GM23248 (cell line): Measurements from ENCODE around the gene LDLRAD2. TPM values are rescaled to one million over a fixed set of nuclear protein-coding genes. Genes with fewer than 3 reads are reported as not detected.
"Not testable (repeated sequence)": the region's sequence is repeated elsewhere in the genome, so short reads cannot be mapped to it uniquely, and the experiment has no call there.

Source experiments
- DNase-seq: peaks from one replicate; pipeline ENCODE4 v3.0.0-alpha.2; 2015
- H2AFZ ChIP-seq: fragments of 200-600 bp; sonication (generic); 2 replicates; pipeline ENCODE4 v1.6.1; 2016; ENCODE audit warnings: antibody characterized with exemption
- H3F3A ChIP-seq: fragments of 200-600 bp; sonication (generic); 2 replicates; pipeline ENCODE4 v1.6.1; 2016; ENCODE audit warnings: mild to moderate bottlenecking, antibody characterized with exemption, mixed run types; ENCODE audit not compliant: insufficient read depth
- H3K27ac ChIP-seq: fragments of 200-600 bp; sonication (generic); 2 replicates; pipeline ENCODE4 v1.5.1; 2016; ENCODE audit warnings: mild to moderate bottlenecking
- H3K27me3 ChIP-seq: fragments of 200-600 bp; sonication (generic); replicated peaks from 2 replicates; pipeline ENCODE4 v1.6.1; 2016; ENCODE audit warnings: mild to moderate bottlenecking; ENCODE audit not compliant: insufficient read depth
- H3K36me3 ChIP-seq: fragments of 200-600 bp; sonication (generic); 2 replicates; pipeline ENCODE4 v1.6.1; 2016; ENCODE audit warnings: low read depth, mild to moderate bottlenecking
- H3K4me1 ChIP-seq: fragments of 200-600 bp; sonication (generic); 2 replicates; pipeline ENCODE4 v1.6.1; 2016; ENCODE audit warnings: mild to moderate bottlenecking; ENCODE audit not compliant: insufficient read depth
- H3K4me2 ChIP-seq: fragments of 200-600 bp; sonication (generic); one replicate; pipeline ENCODE4 v1.6.1; 2016; ENCODE audit warnings: mild to moderate bottlenecking; ENCODE audit not compliant: unreplicated experiment
- H3K4me3 ChIP-seq: fragments of 200-600 bp; sonication (generic); 2 replicates; pipeline ENCODE4 v1.5.1; 2016; ENCODE audit warnings: mild to moderate bottlenecking
- H3K79me2 ChIP-seq: fragments of 200-600 bp; sonication (generic); 2 replicates; pipeline ENCODE4 v1.6.1; 2016; ENCODE audit warnings: mild to moderate bottlenecking; ENCODE audit not compliant: insufficient read depth
- H3K9ac ChIP-seq: fragments of 200-600 bp; sonication (generic); 2 replicates; pipeline ENCODE4 v1.6.1; 2016; ENCODE audit warnings: mild to moderate bottlenecking
- H3K9me2 ChIP-seq: fragments of 200-600 bp; sonication (generic); 2 replicates; pipeline ENCODE4 v1.6.1; 2016; ENCODE audit warnings: mixed run types, mild to moderate bottlenecking, moderate library complexity; ENCODE audit not compliant: insufficient read depth
- H3K9me3 ChIP-seq: fragments of 200-600 bp; sonication (generic); one replicate; pipeline ENCODE4 v1.6.1; 2017; ENCODE audit warnings: low read depth
- H4K20me1 ChIP-seq: fragments of 200-600 bp; sonication (generic); 2 replicates; pipeline ENCODE4 v1.6.0; 2016; ENCODE audit not compliant: insufficient read depth
- EZH2 ChIP-seq: fragments of 200-600 bp; sonication (generic); IDR thresholded peaks from 2 replicates; pipeline ENCODE4 v1.6.1; 2018; ENCODE audit warnings: antibody characterized with exemption, mild to moderate bottlenecking; ENCODE audit not compliant: insufficient read depth, poor library complexity, severe bottlenecking
- EZH2phosphoT487 ChIP-seq: fragments of 200-600 bp; sonication (generic); IDR thresholded peaks from 2 replicates; pipeline ENCODE4 v1.6.1; 2018; ENCODE audit warnings: antibody characterized with exemption, moderate library complexity, mild to moderate bottlenecking, low read depth; ENCODE audit not compliant: insufficient read depth
- WGBS, 2 experiments: methylation state at CpG; one replicate each; pipeline ENCODE4 v1.1.6; 2015 to 2017; ENCODE audit warnings: low lambda C conversion rate in 2 of 2, low coverage in 1 of 2; ENCODE audit errors: missing lambda C conversion rate in 2 of 2; 5-methylcytosine and 5-hydroxymethylcytosine counted together
- in situ Hi-C: fragments of 300-500 bp; cut with MboI; formaldehyde crosslinking; loops from 2 replicates; pipeline ENCODE4 v1.15.0; 2020
- polyA plus RNA-seq: library from polyadenylated mRNA; unstranded; fragments of >200 nt; fragmentation: Nextera tagmentation; extraction: Ambion mirVana; gene quantifications from 2 replicates; pipeline ENCODE4 v1.2.1, GENCODE V29; 2016
- total RNA-seq: library from RNA; depleted of rRNA; stranded (reverse); fragments of >200 nt; shearing (Covaris generic); gene quantifications from 2 replicates; pipeline ENCODE4 v1.2.3, GENCODE V29; 2014

Gene LDLRAD2
- total and polyA plus RNA-seq, 2 experiments from 2014 or later, result 8.5 TPM; not detected in 1

- Histone ChIP-seq H2AFZ (no peak overlapping the region), H3K9me2 (no peaks in the 10 kb centered on the region), H3K4me2 (no peak overlapping the region), H4K20me1 (peaks cover 13% of the 10 kb centered on the region; the same call in 1 of the 2 replicates), H3K27ac (no peak overlapping the region), H3K36me3 (no peaks in the 10 kb centered on the region), H3K27me3 (no peaks in the 10 kb centered on the region), H3K4me1 (peaks cover 18% of the 10 kb centered on the region), H3K4me3 (no peak overlapping the region), H3K9me3 (no peaks in the 10 kb centered on the region), H3K79me2 (peaks cover 93% of the 10 kb centered on the region), H3F3A (0 out of 2 replicates have a peak, but pooled peaks cover 12% of the 10 kb centered on the region), H3K9ac (no peak overlapping the region)
- 94 to 95% methylated on average over 4 of the region's 4 CpGs for WGBS, 2 experiments
- no peak for DNase-seq
- in situ Hi-C loops, result no loop called here
- TF ChIP-seq EZH2phosphoT487 (no peak), EZH2 (no peak)
Observed at GRCh38 chr1:21766210-21766609, 45.9 kb upstream of the LDLRAD2 start.

- 0 out of 2 replicates have a peak, but pooled peaks cover 12% of the 10 kb centered on the region for H3F3A ChIP-seq
Observed at GRCh38 chr1:21767106-21767505, 45.0 kb upstream of the LDLRAD2 start.

GRCh38 chr1:21770201-21770600 is 41.9 kb upstream of the LDLRAD2 start:
- peaks cover 2% of the 10 kb centered on the region; the same call in 1 of the 2 replicates for H4K20me1 ChIP-seq
- H3K36me3 ChIP-seq, result no peaks in the 10 kb centered on the region
- TF ChIP-seq EZH2 (no peak), EZH2phosphoT487 (no peak)
- H3K9me3 ChIP-seq, result no peaks in the 10 kb centered on the region
- H3K79me2 ChIP-seq, result peaks cover 100% of the 10 kb centered on the region
- no peak overlapping the region for H3K9ac ChIP-seq
- 100% methylated on average over 2 of the region's 2 CpGs for WGBS, 2 experiments
- 0 out of 2 replicates have a peak, but pooled peaks cover 8% of the 10 kb centered on the region for H3F3A ChIP-seq
- H3K4me3 ChIP-seq, result no peak overlapping the region
- H2AFZ ChIP-seq, result no peak overlapping the region
- H3K27ac ChIP-seq, result no peak overlapping the region
- 0 out of 2 replicates have a peak, but pooled peaks cover 6% of the 10 kb centered on the region for H3K4me1 ChIP-seq
- H3K27me3 ChIP-seq, result no peaks in the 10 kb centered on the region
- H3K9me2 ChIP-seq, result no peaks in the 10 kb centered on the region
- H3K4me2 ChIP-seq, result no peak overlapping the region
- in situ Hi-C loops, result no loop called here
- DNase-seq, result no peak

More at GRCh38 chr1:21767106-21767505, 45.0 kb upstream of the LDLRAD2 start:
- H3K27ac ChIP-seq, H3K4me3 ChIP-seq, H2AFZ ChIP-seq, H3K4me2 ChIP-seq, H3K9me2 ChIP-seq, H3K36me3 ChIP-seq, H3K27me3 ChIP-seq, H3K9me3 ChIP-seq, DNase-seq, in situ Hi-C loops, H3K9ac ChIP-seq: not testable (repeated sequence)
- peaks cover 93% of the 10 kb centered on the region for H3K79me2 ChIP-seq
- H4K20me1 ChIP-seq, result peaks cover 13% of the 10 kb centered on the region; the same call in 1 of the 2 replicates
- 99% methylated on average over 8 of the region's 8 CpGs for WGBS, 2 experiments
- peaks cover 18% of the 10 kb centered on the region for H3K4me1 ChIP-seq

- H2AFZ ChIP-seq, H3K4me1 ChIP-seq, H3K36me3 ChIP-seq, in situ Hi-C loops, H3K9ac ChIP-seq, H3K4me2 ChIP-seq, H3K27me3 ChIP-seq, H4K20me1 ChIP-seq, DNase-seq, H3K9me2 ChIP-seq, H3K27ac ChIP-seq, H3F3A ChIP-seq, H3K4me3 ChIP-seq, H3K9me3 ChIP-seq: not testable (repeated sequence)
- 96 to 99% methylated on average over 9 of the region's 9 CpGs for WGBS, 2 experiments
- peaks cover 100% of the 10 kb centered on the region for H3K79me2 ChIP-seq
Observed at GRCh38 chr1:21770602-21771001, 41.5 kb upstream of the LDLRAD2 start.

- H3K27me3 ChIP-seq, H3K4me3 ChIP-seq, H3K9ac ChIP-seq, in situ Hi-C loops, H3K4me2 ChIP-seq, H3K9me3 ChIP-seq, H3F3A ChIP-seq, H3K9me2 ChIP-seq, H2AFZ ChIP-seq, H3K4me1 ChIP-seq, DNase-seq, H3K27ac ChIP-seq, H3K36me3 ChIP-seq, H4K20me1 ChIP-seq: not testable (repeated sequence)
- H3K79me2 ChIP-seq, result peaks cover 100% of the 10 kb centered on the region
- 95 to 96% methylated on average over 10 of the region's 10 CpGs for WGBS, 2 experiments
Observed at GRCh38 chr1:21771672-21772071, 40.4 kb upstream of the LDLRAD2 start.
